AG08395 (cell line): ENCODE measurements around the gene B9D2.
A peak's percentile ranks its signal among the peaks of the same experiment; 100 is the strongest.
"Not testable (repeated sequence)": the region's sequence is repeated elsewhere in the genome, so short reads cannot be mapped to it uniquely, and the experiment has no call there.

Experiments used
- DNase-seq: peaks from one replicate; pipeline ENCODE4 v3.0.0; 2012; ENCODE audit warnings: mixed read lengths, low spot score

B9D2 gene, protein sequence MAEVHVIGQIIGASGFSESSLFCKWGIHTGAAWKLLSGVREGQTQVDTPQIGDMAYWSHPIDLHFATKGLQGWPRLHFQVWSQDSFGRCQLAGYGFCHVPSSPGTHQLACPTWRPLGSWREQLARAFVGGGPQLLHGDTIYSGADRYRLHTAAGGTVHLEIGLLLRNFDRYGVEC

DNA sequence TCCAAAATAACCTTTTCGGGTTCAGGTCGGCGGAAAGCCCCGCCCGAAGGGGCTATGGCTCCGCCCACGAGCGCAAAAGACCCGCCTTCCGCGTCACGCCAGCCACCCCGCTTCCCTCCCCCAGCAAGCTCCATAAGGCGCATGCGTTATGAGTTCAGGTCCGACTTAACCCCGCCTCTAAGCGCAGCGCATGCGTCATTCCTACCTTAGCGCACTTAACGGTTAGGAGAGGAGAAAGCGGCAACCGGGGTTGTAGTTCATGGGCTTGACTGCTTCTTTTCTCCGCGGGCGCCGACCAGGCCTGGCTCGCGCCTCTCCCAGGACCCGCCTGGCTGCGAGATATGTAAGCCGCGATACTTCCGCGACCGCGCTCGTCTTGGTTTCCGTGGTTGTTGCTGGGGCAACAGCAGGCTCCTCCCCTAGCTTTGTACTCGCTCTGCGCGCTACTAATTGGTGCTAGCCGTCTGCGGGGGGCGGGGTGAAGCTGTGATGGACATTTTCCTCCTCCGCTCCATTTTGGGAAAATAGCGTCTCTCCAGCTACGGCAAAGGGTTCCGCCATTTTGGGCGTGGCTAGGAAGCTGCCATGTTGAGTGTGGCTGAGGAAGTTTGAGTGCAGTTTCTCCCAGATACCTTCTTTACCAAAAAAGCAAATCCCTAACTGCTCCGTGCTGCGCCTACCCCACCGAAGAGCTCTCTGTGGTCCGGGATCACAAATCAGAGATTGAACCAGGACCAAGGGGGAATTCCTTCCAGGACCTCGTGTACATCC, at the start of gene B9D2:
B9D2 (minus strand) TSS at position 397 of the 771 bp plus-strand sequence. CDS start 630 bp downstream, outside the sequence.
- DNase-seq: peak; percentile 99

DNA sequence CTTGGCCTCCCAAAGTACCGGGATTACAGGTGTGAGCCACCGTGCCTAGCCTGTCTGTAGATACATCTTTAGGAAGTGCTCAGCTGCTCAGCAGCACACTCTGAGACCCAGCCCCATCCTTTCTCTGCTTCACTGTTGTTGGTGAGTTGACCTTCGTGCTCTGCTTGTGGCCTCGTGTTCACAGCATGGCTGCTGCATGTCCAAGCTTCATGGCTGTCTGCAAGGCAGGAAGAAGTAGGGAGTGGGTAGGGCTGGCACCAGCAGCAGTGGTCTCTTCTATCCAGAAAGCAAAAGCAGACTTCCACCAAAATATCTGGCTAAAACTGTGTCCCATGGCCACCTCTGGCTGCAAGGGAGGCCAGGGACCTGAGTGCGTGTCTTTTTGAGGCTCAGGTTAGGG, 49.0 kb upstream of the B9D2 start:
- DNase-seq: no peak

DNA sequence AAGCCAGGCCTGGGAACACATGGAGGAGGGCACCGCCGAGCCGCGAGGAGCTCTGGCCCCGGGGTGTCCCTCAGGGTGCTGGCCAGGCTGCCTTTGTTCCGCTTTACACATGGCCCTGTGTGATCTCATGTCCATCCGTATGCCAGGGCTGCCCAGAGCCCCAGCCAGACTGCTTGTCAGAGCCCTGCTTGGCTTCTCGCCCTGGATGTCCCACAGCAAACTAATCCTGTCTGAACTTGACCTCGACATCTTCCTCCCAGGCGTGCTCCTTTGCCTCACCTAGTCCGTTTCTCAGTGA, 48.0 kb upstream of the B9D2 start:
- no peak for DNase-seq

DNA sequence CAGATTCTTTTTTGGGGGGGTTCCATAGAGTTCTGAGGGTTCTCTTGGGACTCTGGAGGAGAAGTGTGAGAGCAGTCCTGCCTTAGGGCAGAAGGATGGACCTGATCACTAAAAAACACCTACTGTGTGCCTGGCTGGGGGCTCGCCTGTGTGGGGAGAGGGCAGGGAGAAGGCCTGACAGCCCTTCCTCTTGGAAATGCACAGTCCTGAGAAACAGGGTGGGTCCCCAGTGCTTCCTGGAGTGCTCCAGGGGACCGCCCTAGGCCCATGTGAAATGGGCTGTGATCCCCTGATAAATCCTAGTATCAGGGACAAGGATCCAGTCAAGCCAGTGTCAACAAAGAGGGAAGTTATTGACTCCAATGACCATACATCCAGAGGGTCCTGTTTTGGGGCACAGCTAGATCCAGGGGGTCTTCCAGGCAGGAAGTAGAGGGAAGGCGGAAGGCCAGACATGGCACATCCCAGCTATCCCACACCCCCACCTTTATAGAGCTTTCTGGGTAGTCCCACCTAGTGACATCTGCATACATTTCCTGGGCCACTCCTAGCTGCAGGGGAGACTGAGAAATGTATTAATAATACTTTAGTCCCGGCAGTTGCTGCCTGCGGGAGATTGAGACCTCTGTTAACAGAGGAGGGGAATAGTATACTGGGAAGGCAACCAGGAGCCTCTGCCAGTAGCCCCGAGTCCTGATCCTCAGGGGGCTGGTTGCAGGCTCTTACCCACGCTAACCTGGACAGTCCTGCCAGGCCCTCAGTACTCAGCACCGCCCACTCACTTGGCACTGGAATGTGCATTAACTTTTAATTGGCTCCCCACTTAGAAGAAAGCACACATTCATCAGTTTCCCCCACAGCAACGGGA, 47.4 kb upstream of the B9D2 start:
- no peak for DNase-seq

DNA sequence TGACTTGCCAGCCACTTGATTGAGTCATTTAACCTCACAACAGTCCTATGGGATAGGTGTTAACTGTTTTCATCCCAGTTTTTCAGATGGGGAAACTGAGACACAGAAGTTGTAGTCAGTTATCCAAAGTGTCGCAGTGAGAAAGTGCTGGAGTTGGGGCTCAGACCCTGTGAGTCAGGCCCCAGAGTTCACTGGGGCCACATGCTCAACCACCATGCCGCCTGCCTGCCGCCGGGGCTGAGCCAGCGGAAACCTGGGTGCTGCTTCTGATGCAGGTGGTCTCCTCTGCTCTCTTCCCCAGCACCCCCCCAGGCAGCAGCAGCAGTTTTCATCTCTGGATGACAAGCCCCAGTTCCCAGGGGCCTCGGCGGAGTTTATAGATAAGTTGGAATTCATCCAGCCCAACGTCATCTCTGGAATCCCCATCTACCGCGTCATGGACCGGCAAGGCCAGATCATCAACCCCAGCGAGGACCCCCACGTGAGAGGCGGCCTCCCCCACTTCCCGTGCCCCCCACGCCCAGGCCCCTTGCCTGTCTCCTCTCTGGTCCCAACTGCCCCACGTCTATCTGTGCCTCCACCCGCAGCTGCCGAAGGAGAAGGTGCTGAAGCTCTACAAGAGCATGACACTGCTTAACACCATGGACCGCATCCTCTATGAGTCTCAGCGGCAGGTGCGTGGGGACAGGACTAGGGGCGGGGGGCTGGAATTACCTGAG, 46.5 kb upstream of the B9D2 start:
- no peak for DNase-seq

DNA sequence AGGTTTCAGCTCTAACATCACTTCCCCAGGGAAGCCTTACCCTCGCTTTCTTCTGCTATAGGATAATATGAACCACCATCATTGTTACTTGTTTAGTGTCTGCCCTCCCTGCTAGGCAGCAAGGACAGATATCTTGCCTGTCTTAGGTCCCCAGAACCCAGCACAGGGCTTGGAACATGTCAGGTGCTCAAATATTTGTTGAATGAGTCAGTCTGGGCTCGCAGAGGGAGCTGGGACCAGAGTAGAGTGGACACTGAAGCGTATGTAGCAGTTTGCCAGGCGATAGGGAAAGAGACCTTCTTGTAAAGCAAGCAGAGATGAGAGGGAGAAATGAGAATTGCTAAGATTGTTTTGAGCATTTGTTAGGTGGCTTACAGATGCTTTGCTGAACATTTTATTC, 45.3 kb upstream of the B9D2 start:
- peak; percentile 9 for DNase-seq

DNA sequence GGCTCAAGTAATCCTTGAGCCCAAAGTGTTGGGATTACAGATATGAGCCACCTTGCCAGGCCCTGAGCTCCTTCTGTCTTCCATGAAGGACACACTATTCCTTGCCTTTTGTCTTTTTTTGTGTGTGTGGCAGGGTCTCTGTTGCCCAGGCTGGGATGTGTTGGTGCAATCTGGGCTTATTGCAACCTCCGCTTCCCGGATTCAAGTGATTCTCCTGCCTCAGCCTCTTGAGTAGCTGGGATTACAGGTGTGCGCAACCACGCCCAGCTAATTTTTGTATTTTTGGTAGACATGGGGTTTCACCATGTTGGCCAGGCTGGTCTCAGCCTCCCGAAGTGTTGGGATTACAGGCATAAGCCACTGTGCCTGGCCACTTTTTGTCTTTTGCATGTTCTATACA, 44.9 kb upstream of the B9D2 start:
- not testable (repeated sequence) for DNase-seq

DNA sequence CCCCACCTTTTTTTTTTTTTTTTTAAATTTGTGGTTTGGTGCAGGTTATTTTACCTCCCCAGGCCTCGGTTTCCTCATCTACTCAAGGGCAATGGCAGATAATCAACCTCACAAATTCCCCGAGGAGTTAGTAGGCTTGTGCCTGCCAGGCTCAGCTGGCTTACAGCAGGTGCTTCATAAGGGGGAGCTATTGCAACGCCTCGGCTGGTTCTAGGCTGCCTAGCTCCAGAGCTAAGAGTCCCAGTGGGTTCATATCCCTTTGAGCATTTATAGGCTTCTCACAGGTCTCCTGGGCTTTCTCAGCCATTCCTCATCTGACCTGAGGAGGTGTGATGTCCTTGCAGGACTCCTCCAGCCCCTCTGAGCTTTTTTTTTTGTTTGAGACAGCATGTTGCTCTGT, 44.3 kb upstream of the B9D2 start:
- DNase-seq: no peak

DNA sequence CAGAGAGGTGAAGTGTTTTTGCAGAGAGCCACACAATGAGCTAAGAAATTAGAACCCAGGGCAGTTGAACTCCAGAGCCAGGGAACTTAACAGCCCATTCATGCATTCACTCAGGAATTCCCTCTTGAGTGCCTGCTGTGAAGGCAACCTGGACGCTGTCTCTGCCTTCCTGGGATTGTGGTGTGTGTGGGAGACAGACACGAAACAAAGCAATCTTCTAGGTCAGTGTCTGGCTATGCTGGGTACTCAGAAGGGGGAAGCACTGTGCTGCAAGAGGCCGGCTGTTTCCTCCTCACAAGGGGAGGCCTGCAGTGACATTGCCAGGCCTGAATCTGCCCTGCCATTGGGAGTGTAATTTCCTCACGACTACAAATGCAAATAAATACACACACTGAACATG, 43.3 kb upstream of the B9D2 start:
- DNase-seq: no peak

DNA sequence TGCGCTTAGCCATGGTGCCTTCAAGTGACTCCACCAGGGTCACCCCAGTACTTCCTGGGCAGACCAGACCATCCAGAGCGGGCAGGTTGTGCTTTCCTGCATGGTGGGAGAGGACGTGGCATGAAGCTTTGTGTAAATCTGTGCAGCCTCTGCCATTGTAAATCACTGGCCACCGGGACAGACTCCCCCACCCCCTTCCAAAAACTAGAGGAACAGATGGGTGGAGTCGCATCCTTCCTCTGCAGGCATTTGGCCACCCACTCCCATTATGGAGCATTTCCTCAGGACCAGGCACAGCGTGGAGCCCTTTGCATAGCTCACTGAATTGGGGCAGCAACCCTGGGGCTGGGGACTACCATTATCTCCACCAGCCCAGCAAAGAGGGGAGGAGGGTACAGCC, 41.8 kb upstream of the B9D2 start:
- DNase-seq: no peak

DNA sequence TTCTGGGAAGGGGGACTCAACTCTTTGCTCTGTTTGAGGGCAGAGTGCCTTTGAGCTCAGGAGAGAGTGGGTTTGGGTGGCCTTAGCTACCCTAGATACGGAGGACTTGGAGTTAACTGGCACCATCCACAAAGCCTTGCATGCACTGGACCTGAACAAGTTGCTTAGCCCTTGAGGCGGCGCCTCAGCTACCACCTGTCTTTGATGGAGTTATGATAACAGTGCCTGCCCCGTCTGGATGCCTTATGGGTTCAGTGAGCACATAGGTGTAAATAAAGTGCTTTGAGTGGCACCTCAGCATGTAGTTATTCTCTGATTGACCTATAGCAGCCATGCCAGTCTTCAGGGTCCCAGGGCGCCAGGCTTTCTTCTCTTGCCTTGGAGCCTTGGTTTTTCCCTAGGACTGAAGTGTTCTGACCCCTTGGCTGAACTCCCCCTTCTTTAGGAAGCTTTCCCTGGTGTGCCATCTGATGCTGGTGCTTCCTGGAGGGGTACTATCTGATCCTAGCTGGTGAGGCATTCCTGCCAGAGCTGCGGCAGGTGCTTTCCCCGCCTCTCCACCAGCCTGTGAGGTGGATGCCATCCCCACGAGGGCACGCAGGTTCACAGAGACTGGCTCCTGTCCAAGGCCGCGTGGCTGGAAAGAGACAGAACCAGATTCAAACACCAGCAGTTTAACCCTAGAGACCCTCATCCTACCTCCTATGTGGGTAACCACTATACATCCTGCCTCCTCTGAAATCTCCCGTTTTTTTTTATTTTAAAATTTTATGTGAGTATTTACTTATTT, 39.4 kb upstream of the B9D2 start:
- DNase-seq: no peak

DNA sequence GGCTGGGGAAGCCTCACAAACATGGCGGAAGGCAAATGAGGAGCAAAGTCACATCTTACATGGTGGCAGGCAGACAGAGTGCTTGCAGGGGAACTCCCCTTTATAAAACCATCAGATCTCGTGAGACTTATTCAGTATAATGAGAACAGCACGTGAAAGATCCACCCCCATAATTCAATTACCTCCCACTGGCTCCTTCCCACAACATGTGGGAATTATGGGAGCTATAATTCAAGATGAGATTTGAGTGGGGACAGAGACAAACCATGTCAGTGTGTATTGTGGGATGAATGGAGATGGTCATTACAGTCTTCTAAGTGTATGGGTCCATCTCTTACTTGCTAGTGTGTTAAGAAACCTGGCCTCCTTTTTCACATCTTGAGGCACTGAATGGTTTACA, 38.1 kb upstream of the B9D2 start:
- no peak for DNase-seq

DNA sequence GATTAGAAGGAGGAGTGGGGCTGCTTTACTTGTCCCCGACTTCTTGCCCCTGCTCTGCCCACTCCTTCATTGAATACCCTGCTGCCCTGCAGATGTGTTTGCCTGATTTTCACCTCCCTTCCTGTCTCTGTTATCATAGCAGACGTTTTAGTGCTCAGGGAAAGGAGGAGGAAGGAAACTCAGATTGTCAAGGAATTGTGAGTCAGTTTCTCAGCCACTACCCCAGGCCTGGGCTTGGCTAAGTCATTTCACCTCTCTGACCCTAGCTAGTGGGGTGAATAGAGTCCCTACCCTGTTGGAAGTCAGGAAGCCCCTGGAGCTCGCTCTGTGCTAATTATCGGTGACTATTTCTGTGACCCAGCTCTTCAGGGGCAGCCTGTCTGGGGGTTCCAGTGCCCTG, 37.5 kb upstream of the B9D2 start:
- no peak for DNase-seq

DNA sequence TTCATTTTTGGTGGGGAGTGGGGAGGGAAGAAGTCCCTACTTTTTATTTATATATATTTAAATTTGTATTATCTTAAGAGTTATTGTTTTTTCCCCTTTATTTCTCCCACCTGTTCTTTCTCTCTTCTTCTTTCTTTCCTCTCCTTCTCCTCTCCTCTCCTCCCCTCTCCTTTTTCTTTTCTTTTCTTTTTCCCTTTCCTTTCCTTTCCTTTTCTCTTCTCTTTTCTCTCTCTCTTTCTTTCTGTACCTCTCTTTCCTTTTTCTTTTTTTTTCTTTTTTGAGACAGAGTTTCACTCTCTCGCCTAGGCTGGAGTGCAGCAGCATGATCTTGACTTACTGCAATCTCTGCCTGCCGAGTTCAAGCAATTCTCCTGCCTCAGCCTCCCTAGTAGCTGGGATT, 35.6 kb upstream of the B9D2 start:
- DNase-seq: no peak

DNA sequence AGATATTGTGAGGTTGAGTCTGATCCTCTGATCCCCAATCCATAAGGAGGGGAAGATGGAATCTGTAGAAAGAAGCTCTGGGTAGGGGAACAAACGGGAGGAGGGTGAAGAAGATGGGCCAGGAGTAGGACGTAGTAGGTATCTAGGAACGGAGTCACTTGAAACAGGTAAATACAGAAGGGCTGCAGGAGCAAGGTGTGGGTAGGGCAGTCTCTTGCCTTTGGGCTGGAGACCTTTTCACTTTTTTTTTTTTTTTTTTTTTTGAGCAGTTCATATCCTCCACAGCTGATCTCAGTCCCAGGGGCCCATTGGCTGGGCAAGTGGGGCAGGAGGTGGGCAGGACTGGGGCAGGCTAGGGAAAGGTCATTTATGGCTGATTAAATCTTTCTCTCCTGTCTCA, 35.1 kb upstream of the B9D2 start:
- DNase-seq: no peak

DNA sequence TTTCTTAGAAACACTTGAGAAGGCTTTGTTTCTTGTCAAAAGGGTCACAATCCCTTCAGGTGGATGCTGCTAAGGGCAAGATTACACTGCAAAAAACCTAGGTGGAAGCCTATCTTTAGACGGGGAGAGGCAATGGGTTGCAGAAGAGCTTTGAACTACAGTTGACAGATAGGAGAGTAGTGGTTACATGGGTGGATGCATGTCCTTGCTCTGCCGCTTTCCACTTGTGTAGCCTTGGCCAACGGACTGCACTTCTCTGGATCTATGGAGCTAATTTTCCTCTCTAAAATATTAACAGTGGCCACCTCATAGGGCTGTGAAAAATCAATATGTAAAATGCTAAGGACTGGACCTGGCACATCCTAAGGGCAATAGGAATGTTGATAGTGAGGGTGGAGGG, 34.6 kb upstream of the B9D2 start:
- no peak for DNase-seq

DNA sequence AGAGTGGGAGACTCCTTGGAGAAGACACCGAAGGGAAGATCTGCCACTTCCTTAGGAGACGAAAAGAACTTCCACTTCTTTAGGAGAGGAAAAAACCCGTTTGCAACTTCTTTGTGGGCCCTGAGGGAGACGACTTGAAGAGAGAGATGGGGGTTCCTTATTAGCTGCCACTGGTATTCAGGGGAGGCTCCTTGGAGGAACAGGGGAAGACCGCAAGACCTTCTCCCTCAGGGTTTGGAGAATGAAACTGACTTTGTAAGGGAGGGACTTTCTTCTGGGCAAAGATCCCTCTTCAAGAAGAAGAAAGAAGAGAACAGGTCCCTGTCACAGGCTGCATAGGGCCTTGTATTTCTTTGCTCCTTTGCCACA, 34.1 kb upstream of the B9D2 start:
- DNase-seq: no peak

DNA sequence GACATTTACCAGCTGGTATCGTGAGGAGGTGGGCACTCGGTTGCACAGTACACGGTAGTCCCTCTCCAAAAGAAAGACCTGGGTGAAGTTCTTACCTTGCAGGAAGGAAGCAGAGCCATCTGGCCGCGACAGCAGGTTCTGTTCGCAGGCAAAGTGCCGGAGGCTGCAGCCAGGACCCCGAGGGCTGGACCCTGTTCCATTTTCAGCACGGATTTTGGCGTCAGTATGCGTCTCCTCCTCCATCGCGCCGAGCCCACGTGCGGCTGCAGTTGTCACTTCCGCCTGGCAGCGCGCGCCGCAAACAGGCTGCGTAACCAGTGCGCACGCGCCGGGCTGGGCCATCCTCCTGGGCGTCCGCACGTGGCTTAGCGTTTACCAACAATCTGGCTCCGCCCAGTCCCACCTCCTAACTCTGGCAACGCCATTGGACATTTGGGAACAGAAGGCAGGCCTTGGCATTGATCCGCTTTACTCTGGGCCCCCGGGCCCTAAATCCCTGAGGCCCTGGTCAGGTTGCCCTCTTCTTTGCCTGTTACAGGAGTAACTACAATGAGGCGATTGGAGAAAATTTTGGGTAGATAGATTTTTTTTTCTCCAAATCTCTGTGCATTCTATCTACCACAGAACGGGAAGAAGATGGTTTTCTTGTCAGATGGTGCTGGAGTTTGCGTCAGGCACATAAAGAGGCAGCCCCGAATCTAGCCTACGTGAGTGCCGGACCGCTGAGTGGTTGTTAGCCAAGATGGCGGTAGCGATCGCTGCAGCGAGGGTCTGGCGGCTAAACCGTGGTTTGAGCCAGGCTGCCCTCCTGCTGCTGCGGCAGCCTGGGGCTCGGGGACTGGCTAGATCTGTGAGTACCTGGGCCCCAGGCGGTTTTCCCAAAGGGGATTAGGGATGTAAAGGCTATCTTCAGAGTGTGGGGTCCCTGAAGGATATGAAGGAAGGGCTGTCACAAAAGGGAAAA, 33.4 kb upstream of the B9D2 start, which contains the start of the genes BCKDHA and EXOSC5:
BCKDHA (plus strand) TSS at position 733 of the 964 bp plus-strand sequence; CDS start at position 743, 10 bp downstream.
EXOSC5 (minus strand) TSS at position 274 of the 964 bp plus-strand sequence; CDS start at position 243, 31 bp downstream.
- peak; percentile 100 for DNase-seq

DNA sequence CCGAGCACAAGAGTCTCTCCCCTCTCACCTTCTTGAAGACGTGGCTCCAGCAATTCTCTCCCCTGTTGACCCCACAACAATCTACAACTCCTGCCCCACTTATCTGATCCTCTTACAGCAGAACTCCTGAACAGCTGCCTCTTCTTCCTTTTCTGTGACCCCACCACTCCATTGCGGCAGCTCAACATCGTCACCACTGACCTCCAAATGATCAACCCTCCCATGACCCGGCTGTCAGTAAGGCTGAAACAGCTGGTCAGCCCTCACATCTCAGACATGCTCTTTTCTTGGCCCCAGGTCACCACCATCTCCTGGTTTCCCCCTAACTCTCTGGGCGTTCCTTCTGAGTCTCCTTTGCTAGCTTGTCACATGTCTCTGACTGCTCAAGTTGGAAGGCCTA, 31.4 kb upstream of the B9D2 start:
- no peak for DNase-seq

DNA sequence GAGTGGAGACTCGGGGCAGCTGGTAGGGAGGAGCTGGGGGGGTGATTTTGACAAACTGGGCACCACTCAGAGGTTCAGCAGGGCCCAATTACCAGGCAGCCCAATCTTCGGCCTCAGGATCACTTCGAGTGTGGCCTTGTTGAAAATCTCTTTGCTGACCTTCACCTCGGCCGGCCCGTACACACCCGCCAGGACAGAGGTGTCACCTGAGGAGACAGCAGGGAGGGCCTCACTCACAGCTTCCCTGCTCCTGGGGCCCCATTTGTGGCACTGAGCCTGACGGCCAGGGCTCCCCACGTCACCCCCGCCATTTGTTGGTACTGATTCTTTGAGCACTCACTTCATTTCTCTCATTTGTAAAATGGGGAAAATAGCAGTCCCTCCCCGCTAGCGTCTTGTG, 28.8 kb upstream of the B9D2 start:
- no peak for DNase-seq
